ENCODE results near the gene SERF2.

The SERF2 gene

DNA sequence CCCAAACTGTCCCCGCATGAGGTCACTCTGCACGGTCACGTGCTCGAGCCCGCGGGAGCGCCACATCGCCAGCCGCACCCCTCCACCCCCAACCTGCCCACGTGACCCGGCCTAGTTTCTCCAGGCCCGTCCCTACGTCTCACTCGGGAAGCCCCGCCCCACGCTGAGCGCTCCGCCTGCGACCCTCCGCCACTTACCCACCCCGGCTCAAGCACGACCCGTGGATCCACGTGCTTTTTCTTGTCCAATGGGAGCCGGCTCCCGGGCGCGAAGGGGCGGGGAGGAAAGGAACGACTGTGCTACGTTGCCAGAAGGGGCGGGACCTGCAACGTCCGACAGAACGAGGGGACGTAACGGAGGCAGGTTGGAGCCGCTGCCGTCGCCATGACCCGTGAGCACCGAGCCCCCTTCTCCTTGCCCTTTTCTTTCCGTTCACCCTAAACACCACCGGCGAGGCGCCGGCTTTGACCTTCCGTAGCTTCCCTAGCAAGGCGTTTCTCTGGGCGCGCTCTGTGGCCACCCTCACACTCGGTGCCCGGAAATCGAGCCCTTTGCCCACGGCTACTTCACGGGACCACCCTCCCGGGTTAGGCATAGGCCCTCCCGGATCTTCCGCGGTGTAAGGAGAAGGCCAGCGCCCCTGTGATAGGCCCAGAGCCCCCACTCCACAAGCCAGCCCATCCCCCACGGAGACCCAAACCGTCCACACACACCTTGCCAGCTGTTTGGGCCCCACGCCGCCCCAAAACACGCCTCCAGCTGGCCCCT lies at the start of gene SERF2:
Gene SERF2 (plus strand): TSS at position 328 of the 768 bp plus-strand sequence. CDS start 57 bp downstream, at position 385.
- peak; percentile 100 for DNase-seq (ENCODE audit: low read depth)

DNA sequence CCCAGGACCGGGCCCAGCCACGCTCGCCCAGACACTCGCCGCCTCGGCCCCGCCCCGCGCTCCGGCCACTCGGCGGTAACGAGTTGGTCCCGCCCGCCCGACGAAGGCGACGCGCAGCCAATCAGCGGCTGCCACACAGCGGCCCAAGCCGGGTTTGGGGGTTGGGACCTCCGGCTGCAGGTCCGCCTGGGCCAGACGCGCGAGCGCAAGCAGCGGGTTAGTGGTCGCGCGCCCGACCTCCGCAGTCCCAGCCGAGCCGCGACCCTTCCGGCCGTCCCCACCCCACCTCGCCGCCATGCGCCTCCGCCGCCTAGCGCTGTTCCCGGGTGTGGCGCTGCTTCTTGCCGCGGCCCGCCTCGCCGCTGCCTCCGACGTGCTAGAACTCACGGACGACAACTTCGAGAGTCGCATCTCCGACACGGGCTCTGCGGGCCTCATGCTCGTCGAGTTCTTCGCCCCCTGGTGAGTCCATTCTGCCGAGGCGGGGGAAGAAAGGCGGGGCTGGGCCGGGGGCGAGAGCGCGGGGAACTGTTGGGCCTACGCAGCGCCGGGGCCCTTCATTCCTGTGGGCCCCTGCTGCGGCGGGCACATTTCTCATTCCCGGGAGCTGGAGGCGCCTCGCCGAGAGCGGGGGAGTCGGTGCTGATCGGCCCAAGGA lies 45.7 kb upstream of the SERF2 start, which contains the start of gene PDIA3:
Gene PDIA3 (plus strand): TSS at position 194 of the 658 bp plus-strand sequence. CDS start 102 bp downstream, at position 296.
- peak; percentile 86 for DNase-seq (ENCODE audit: low read depth)

DNA sequence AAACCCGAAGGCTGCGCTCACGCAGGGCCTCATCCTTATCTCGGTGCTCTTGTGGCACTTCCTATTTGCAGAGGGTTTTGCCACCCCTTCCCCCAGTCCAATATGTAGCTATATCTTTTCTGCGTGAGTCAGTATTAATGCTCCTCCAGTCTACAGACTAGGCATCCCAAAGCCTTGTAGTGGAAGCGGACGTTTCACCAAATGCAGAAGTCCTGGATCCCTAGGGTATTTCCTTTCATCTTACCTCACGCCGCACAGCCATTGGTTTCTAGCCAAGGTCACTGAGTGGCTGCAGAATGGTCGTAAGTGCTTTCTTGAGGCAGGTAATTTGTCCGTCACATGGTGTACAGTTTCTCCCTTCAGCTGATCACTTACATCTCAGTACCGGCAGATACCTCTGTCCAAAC lies 45.2 kb upstream of the SERF2 start:
- DNase-seq (ENCODE audit: low read depth), result peak; percentile 17

DNA sequence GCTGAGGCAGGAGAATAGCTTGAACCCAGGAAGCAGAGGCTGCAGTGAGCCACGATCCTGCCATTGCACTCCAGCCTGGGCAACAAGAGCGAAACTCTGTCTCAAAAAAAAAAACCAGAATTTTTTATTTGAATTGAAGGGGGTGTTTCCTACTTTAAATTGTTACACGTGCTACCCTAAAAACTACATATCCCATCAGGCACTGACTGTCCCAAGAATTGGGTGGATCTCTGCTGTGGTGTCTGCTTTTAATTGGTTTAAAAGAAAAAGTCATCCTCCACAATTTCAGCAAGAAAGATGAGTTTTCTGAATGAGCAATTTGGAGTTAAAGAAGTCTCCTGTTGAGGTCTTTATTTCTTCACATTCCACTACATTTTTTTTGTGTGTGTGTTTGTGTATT lies 43.7 kb upstream of the SERF2 start:
- no peak for DNase-seq (ENCODE audit: low read depth)

DNA sequence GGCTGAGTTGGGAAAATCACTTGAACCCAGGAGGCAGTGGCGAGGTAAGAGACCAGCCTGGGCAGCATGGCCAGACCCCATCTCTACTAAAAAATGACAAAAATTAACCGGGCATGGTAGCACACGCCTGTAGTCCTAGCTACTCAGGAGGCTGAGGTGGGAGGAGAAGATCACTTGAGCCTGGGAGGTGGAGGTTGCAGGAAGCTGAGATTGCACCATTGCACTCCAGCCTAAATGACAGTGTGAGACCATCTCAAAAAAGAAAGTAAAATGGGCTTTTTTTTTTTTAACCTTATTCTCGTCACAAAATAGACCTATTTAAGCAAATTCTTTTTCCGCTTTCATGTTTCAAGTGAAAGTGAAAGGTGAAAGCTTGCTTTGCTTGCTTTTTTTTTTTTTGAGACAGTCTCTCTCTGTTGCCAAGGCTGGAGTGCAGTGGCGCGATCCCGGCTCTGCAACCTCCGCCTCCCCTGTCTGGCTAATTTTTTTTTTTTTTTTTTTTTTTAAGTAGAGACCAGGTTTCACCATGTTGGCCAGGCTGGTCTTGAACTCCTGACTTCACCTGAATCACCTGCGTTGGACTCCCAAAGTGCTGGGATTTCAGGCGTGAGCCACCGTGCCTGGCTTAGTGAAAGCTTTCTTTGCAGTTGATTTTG lies 42.3 kb upstream of the SERF2 start:
- peak; percentile 30 for DNase-seq (ENCODE audit: low read depth)

DNA sequence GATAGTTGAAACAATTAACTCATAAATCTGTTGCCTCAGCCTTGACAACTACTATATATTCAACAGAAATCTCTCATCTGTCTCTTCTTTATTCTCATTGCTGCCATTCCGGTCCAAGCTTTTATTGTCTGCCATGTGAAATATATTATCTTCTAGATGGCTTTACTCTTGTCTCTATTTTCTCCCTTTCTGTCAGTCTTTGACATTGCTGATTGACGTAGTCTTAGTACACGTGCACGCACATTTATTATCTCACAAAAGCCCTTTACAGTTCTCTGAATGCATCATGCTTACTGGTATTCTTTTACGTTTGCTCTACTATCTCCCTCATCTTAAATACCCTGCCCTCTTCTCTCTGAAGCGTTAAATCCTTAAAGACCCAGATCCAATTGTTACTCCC lies 40.2 kb upstream of the SERF2 start:
- no peak for DNase-seq (ENCODE audit: low read depth)

DNA sequence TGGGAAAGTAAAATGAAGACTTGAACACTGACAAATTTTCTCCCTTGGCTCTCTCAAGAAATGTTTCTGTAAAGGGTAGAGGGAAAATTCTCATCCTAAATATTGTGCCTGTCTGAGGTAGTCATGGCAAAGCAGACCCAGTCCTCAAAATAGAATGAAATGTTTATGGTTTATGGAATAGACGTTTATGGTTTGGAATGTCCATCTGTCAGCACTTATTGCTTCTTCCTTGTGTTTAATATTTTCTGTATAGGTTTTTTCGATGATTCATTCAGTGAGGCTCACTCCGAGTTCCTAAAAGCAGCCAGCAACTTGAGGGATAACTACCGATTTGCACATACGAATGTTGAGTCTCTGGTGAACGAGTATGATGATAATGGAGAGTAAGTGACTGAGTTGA lies 29.3 kb upstream of the SERF2 start:
- DNase-seq (ENCODE audit: low read depth), result no peak

DNA sequence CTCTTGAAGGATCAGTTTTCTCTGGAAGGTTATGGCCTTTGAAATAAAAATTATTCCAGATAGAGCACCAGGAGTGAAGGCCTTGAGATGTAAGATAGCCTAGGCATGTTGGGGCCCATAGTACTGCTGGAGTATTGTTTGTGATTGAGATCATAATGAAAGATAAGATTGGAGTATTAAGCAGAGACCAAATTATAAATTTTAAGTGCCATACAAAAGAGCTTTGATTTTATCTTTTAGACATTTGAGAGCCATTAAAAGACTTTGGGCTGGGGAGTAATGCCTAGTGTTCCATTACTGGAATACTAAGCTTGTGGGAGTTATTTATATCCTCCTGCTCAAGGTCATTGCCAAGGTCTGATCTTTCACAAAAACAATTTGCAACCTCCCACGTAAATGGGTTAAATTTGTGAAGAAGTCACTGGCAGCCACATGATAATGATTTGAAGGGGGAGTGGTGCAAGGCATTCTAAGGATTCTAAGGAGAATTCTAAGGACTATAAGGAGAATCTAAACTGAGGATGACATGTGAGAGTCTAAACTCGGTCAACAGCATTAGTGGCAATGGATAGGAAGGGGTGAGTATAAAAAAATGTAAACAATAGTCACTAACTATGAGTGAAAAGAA lies 28.2 kb upstream of the SERF2 start:
- no peak for DNase-seq (ENCODE audit: low read depth)

DNA sequence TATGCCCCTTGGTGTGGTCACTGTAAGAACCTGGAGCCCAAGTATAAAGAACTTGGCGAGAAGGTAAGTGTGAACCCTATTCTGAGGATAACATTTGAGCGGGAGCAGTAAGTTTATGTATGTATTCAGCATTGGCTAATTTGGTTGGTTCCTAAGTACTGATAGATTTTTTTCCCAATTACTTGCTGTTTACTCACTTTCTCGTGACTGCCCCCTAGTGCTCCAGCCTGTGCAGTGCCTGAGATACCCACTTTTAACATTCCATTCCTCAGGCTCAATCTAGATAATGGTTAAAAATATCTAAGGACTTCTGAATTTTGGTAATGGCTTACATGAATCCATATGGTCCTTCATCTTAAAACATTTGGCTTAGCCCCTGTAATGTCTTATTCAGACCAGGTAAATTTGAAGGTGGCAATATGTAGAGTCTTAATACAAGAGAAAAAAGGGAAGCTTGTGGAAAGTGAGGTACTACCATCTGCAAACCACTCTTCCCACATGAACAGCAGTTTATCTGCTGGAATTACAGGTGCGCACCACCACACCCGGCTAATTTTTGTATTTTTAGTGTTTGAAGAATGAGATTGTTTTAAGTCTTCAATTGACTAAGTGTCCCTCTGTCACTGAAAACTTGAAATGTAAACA lies 22.4 kb upstream of the SERF2 start:
- no peak for DNase-seq (ENCODE audit: low read depth)

DNA sequence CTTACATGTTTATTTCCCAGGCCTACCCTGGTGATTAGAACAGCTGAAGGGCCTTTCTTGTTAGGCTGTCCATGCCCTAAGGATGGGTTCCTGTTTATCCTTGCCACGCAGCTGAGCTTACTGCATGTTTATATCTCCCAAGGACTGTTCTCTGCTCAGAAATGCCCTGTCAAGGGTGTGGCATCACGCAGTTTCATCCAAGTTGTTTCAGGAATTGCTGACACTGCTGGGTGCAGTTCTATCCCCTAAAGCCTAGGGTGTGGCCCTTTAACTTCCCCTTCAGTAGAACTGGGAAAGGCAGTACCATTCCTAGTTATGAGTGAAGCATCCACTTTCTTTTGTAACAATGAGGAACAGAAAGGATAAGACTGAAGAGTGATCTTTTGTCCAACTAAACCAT lies 20.3 kb upstream of the SERF2 start:
- no peak for DNase-seq (ENCODE audit: low read depth)

DNA sequence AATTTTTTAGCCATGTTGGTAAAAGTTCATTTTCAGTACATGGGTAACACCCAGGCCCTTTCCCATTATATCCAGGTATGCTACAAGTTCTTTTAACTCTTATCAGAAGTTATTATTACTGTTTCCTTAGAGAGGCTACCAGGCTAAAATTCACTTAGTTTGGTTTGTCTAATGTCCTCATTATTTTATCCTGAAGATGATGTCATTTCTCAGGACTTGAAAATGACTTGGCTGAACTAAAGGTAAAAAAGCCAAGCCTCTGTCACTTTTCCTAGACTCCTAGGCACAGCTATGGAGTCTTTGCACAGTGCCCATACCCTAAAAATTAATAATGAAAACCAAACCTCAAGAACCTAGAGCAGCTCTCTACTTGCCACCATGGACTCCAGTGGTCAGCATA lies 19.5 kb upstream of the SERF2 start:
- DNase-seq (ENCODE audit: low read depth), result no peak

DNA sequence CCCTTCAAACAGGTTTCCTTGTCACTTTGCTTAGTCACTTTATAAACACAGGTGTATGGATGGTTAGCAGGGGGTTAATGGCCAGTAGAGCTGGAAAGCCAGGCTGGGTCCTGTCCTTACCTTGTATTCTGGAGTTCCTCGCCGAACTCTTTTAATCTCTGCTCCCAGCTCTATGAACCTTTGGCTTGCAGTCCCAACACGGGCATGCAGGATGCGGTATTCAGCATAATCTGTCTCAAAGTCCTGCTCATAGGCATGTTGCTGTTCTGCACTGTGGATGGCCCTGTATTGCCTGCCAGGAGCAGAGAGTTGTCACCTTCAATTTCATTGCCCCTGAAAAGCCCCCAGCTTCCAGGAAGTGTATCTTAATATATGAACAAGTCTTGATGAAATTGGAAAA lies 18.1 kb upstream of the SERF2 start:
- DNase-seq (ENCODE audit: low read depth), result no peak

DNA sequence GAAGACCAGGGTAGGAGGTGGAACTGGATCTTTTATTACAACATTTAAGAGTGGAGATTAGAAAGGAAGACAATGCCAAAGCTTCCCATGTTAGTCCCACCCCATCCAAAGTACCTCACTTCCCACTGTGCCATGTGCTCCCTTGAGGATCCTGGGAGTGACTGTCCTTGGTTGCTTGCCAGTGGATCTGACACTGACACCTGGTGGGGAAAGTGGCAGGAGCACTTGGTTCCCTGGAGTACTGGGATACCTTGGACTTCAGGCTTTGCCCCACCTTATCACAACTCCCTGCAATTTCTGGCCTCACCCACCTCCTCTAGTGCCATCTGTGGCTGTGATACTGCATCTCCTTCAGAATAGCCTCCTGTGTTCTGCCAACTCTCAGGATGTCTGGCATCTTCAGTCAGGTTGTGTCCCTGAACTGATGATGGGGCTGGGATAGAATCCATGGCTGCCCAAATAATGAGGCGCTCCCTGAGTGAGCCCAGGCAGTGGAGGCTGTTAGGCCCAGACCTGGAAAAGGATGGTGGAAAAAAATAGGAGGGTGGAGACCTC lies 16.6 kb upstream of the SERF2 start:
- DNase-seq (ENCODE audit: low read depth), result no peak

DNA sequence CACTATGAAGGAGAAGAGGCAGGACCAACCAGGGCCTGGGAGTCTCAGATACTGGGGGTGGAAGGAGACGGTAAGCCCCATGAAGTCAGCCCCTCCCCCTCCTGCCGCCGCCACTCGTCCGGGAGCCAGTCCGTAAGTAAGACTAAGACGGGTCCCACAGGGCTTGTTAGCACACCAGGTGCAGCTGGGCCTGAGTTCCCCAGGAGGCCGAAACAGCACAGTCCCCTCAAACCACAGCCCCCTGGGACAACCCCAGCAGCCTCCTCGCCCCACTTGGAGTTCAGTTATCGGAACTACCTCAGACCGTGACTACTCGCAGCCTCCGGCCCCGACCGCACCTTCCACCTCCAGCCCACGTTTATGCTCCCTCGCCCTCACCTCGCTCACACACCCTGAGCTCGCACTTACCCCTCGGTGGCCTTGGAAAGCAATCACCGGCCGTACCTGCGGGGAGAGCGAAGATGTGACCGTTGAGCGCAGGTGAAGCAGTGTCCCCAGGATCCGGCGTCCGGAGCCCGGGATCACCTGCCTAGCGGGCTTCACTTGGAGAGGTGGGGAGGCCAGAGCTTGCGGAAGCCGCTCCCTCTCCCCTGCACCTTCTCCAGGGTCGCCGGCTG lies 15.9 kb upstream of the SERF2 start:
- DNase-seq (ENCODE audit: low read depth), result no peak

DNA sequence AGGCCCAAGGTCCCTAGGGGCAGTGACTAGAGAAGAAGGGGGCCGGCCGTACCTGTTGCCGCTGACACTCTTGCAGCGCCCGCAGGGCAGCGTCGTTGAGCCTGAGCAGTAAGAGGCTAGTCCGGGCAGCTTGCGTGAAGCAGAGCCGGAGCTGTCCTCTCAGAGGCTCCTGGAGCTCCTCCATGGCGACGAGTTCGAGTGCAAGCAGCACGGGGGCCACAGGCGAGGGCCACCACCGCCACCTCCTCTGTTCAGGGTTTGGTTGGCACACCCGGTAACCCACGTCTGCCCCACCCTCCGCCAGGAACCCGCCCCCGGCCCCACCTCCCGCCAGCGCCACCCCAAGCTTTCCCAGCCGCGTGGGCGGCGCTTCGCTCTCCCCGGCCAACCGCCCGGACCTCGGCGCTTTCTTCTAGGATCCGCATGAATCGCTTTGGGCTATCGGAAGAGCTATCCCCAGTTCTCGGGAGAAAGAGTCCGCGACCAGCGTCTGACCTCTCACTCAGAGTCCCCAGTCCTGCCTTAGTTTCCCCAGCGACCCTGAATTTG lies 15.3 kb upstream of the SERF2 start, which contains the start of gene ELL3:
Gene ELL3 (minus strand): TSS at position 249 of the 549 bp plus-strand sequence. CDS start 65 bp downstream, at position 184.
- peak; percentile 57 for DNase-seq (ENCODE audit: low read depth)

DNA sequence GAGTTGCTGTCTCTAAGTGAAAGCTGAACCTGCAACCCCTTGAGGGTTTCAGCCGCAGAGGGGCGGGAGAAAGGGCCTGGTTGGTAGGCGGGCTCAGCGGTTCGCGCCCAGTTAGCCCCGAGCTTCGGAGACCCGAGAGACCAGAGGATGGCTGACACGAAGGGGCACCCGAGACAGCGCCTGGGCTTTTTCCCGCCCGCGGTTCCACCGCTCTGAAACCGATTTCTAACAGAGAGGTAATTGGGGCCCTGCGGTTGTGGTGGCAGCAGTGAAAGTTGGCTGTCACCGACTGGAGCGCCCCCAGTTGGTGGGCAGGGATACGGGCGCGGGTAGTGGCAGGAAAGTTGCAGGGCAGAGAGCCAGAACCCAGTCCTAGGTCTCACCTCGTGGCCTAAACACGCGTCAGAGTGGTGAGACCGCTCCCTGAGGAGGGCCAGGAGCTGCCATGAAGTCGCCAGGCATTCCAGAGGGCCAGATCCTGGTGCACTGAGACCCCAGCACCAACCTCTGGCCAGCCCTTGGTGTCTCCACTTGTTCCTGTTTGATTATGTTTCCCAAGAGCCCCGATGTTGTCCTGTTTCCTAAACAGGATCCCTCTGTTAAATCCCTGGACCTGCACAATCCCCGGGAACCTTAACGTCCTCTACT lies 14.7 kb upstream of the SERF2 start:
- peak; percentile 82 for DNase-seq (ENCODE audit: low read depth)

DNA sequence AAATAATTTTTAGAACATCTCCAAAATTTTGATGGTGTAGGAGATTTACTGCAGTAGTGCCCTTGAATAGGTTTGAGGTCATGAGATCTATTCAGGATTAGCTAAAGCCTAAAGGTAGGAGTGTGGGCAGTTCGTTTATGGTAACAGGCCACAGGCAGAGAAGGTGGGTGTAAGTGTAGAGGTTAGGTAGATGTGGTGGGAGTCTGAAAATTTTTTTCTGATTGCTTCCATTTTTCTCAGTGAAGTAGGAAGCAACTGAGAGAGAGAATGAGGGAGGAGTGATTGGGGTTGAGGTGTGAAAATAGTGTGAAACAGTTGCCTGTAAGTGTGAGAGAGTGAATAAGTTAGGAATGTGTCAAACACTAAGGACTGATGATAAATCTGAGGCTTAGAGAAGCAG lies 13.1 kb upstream of the SERF2 start:
- DNase-seq (ENCODE audit: low read depth), result no peak

DNA sequence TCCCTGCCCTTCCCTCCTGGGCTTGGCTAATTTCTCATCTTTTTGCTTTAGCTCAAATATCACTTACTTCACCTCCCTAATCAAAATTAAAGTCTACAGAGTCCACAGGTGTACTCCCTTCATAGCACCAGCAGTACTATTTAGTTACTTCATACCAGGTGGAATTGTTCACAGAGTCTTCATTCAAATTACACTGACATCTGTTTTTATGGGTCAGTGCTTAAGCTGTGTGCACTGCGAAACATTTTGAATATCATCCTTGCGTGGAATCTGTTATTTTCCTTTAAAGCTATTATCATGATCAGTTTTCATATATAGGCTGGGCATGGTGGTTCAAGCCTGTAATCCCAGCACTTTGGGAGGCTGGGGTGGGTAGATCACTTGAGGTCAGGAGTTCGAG lies 2.7 kb upstream of the SERF2 start:
- DNase-seq (ENCODE audit: low read depth), result no peak

DNA sequence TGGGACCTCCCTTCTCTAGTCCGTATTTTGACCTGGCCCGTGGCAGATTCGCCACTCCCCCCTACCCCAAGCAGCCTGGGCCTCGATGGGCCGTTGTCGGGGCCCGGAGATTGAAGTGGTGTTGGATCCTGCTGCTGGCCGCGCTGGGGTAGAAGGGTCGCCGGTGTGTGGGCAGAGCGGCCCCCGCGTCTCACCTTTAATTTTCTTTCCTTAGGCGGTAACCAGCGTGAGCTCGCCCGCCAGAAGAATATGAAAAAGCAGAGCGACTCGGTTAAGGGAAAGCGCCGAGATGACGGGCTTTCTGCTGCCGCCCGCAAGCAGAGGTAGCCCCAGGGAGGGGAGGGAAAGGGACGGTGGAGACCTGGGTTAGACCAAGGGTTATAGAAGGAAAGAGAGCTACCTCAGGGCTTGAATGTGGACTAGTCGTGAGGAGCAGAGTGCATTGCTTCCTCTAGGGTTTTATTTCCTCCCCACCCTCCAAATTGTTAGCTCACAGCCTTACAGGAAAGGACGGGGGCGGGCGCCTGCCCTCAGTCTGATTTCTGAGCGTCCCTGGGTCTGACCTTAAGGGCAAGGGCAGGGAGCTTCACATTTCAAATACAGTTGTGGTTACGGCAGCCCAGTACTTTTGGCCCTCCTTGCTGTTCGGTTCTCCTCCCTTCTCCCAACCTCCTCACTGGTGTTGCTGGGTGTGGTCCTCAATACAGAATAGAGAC lies 799 bp downstream of the SERF2 start:
- no peak for DNase-seq (ENCODE audit: low read depth)

DNA sequence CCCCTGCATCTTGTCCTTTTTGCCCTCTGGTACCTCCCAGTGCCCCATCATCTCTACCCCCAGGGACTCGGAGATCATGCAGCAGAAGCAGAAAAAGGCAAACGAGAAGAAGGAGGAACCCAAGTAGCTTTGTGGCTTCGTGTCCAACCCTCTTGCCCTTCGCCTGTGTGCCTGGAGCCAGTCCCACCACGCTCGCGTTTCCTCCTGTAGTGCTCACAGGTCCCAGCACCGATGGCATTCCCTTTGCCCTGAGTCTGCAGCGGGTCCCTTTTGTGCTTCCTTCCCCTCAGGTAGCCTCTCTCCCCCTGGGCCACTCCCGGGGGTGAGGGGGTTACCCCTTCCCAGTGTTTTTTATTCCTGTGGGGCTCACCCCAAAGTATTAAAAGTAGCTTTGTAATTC lies 1.5 kb downstream of the SERF2 start:
- no peak for DNase-seq (ENCODE audit: low read depth)
